IMR-90 (cell line): ENCODE results near the gene KCNJ1. TPM values are rescaled to one million over a fixed set of nuclear protein-coding genes. Genes with fewer than 3 reads are reported as not detected.

Experiments used
- ATAC-seq: fragments of 200-7000 bp; cut with Tn5 transposase; 2 replicates; pipeline ENCODE4 v1.9.1; 2020; ENCODE audit warnings: low read depth, mild to moderate bottlenecking, moderate library complexity
- BruUV-seq: library from RNA; stranded (reverse); fragments of 400-500 nt; replicated peaks from 2 replicates; lab custom pipeline; 2021; lab: Mats Ljungman, UMichigan
- CTCF ChIA-PET: fragments of 300-600 bp; formaldehyde crosslinking; extraction: SDS; loops from one replicate; lab custom pipeline; 2021; ENCODE audit warnings: antibody characterized with exemption; lab: Yijun Ruan, JAX
- POLR2A ChIA-PET: fragments of 300-600 bp; sonication (Branson Sonifier 250); formaldehyde crosslinking; loops from one replicate; lab custom pipeline; 2022; ENCODE audit warnings: antibody characterized with exemption; ENCODE audit not compliant: unreplicated experiment; lab: Charles Lee
- DNase-seq: peaks from one replicate; pipeline ENCODE4 v3.0.0; 2013
- H2AFZ ChIP-seq: replicated peaks from 2 replicates; pipeline ENCODE3; 2013; ENCODE audit warnings: low read length, mild to moderate bottlenecking; ENCODE audit not compliant: poor library complexity
- H2AK5ac ChIP-seq: 2 replicates; pipeline ENCODE4 v1.6.1; 2013; ENCODE audit warnings: low read depth, low read length, inconsistent platforms
- H2AK9ac ChIP-seq: replicated peaks from 2 replicates; pipeline ENCODE3; 2013; ENCODE audit warnings: mild to moderate bottlenecking, low read depth, low read length, moderate library complexity; ENCODE audit not compliant: poor library complexity
- H2BK120ac ChIP-seq: 2 replicates; pipeline ENCODE4 v1.6.1; 2013; ENCODE audit warnings: low read depth, low read length, inconsistent platforms
- H2BK15ac ChIP-seq: 3 replicates; pipeline ENCODE4 v1.6.1; 2013; ENCODE audit warnings: low read depth, low read length, inconsistent platforms
- H2BK20ac ChIP-seq: 2 replicates; pipeline ENCODE4 v1.6.1; 2013; ENCODE audit warnings: low read depth, mild to moderate bottlenecking, inconsistent platforms, low read length, moderate library complexity
- H2BK5ac ChIP-seq: 2 replicates; pipeline ENCODE4 v1.6.1; 2013; ENCODE audit warnings: mild to moderate bottlenecking, low read depth, low read length, inconsistent platforms; ENCODE audit not compliant: poor library complexity, severe bottlenecking
- H3K14ac ChIP-seq: replicated peaks from 2 replicates; pipeline ENCODE4 v1.6.1; 2013; ENCODE audit warnings: low read depth, low read length, inconsistent platforms
- H3K18ac ChIP-seq: 2 replicates; pipeline ENCODE4 v1.6.1; 2013; ENCODE audit warnings: low read depth, low read length, control low read depth
- H3K23ac ChIP-seq: 2 replicates; pipeline ENCODE4 v1.6.1; 2013; ENCODE audit warnings: low read depth, low read length, inconsistent platforms
- H3K27ac ChIP-seq: 2 replicates; pipeline ENCODE4 v1.5.1; 2013; ENCODE audit warnings: mild to moderate bottlenecking, control low read depth, low read length; ENCODE audit not compliant: insufficient read depth
- H3K27me3 ChIP-seq: 2 replicates; pipeline ENCODE4 v1.6.1; 2013; ENCODE audit warnings: low read length; ENCODE audit not compliant: control insufficient read depth, insufficient read depth
- H3K36me3 ChIP-seq: 2 replicates; pipeline ENCODE4 v1.6.1; 2013; ENCODE audit warnings: low read length, mixed read lengths; ENCODE audit not compliant: control insufficient read depth, insufficient read depth
- H3K4ac ChIP-seq: 2 replicates; pipeline ENCODE4 v1.6.1; 2013; ENCODE audit warnings: low read depth, low read length, inconsistent platforms
- H3K4me1 ChIP-seq: 2 replicates; pipeline ENCODE4 v1.6.1; 2013; ENCODE audit warnings: low read length, mixed read lengths; ENCODE audit not compliant: control insufficient read depth, insufficient read depth
- H3K4me2 ChIP-seq: 2 replicates; pipeline ENCODE4 v1.6.1; 2013; ENCODE audit warnings: low read depth, mild to moderate bottlenecking, control low read depth, low read length, moderate library complexity
- H3K4me3 ChIP-seq: 2 replicates; pipeline ENCODE4 v1.5.1; 2013; ENCODE audit warnings: low read depth, mild to moderate bottlenecking, control low read depth, low read length, moderate library complexity; ENCODE audit not compliant: insufficient read depth
- H3K56ac ChIP-seq: 2 replicates; pipeline ENCODE4 v1.6.1; 2013; ENCODE audit warnings: low read length, inconsistent platforms; ENCODE audit not compliant: insufficient read depth; ENCODE audit errors: extremely low read depth
- H3K79me1 ChIP-seq, 2 experiments: 2 replicates each; pipeline ENCODE4 v1.6.1; 2013; ENCODE audit warnings: low read length in 2 of 2, inconsistent platforms in 1 of 2, low read depth in 1 of 2
- H3K9ac ChIP-seq: 2 replicates; pipeline ENCODE4 v1.6.1; 2013; ENCODE audit warnings: low read depth, low read length, control low read depth
- H3K9me1 ChIP-seq: 2 replicates; pipeline ENCODE4 v1.6.1; 2013; ENCODE audit warnings: low read length, inconsistent platforms; ENCODE audit not compliant: insufficient read depth
- H3K9me3 ChIP-seq: 2 replicates; pipeline ENCODE4 v1.6.1; 2013; ENCODE audit warnings: low read length; ENCODE audit not compliant: control insufficient read depth, insufficient read depth
- H4K20me1 ChIP-seq: 2 replicates; pipeline ENCODE4 v1.6.1; 2013; ENCODE audit warnings: low read length, inconsistent platforms; ENCODE audit not compliant: insufficient read depth
- H4K5ac ChIP-seq: 2 replicates; pipeline ENCODE4 v1.6.1; 2013; ENCODE audit warnings: mild to moderate bottlenecking, low read depth, low read length, control low read depth
- H4K8ac ChIP-seq, 2 experiments: 2 replicates each; pipeline ENCODE4 v1.6.1; 2013; ENCODE audit warnings: low read depth in 2 of 2, low read length in 2 of 2, control low read depth in 1 of 2, inconsistent platforms in 1 of 2
- H4K91ac ChIP-seq: 2 replicates; pipeline ENCODE4 v1.6.1; 2013; ENCODE audit warnings: low read depth, low read length, inconsistent platforms; ENCODE audit not compliant: insufficient read depth
- CHD1 ChIP-seq: IDR thresholded peaks from 2 replicates; pipeline ENCODE4 v1.6.1; 2012; ENCODE audit warnings: low read depth, low read length, improper control_type of control experiment
- MAFK ChIP-seq: IDR thresholded peaks from 2 replicates; pipeline ENCODE4 v1.6.1; 2012; ENCODE audit warnings: low read depth, low read length, improper control_type of control experiment
- MAZ ChIP-seq: IDR thresholded peaks from 2 replicates; pipeline ENCODE4 v1.6.1; 2012; ENCODE audit warnings: low read depth, mild to moderate bottlenecking, low read length, improper control_type of control experiment, moderate library complexity, borderline replicate concordance
- MXI1 ChIP-seq: IDR thresholded peaks from 2 replicates; pipeline ENCODE4 v1.6.1; 2012; ENCODE audit warnings: low read depth, mild to moderate bottlenecking, low read length, moderate library complexity, borderline replicate concordance
- NFE2L2 ChIP-seq: fragments of 150-350 bp; IDR thresholded peaks from 2 replicates; pipeline ENCODE4 v1.6.1; 2016; ENCODE audit warnings: low read depth, mild to moderate bottlenecking, low read length
- RCOR1 ChIP-seq: IDR thresholded peaks from 2 replicates; pipeline ENCODE4 v1.6.1; 2012; ENCODE audit warnings: mild to moderate bottlenecking, low read length, improper control_type of control experiment; ENCODE audit not compliant: insufficient replicate concordance
- SMC3 ChIP-seq: fragments of 150-350 bp; IDR thresholded peaks from 2 replicates; pipeline ENCODE4 v1.6.1; 2016; ENCODE audit warnings: low read depth, mild to moderate bottlenecking, antibody characterized with exemption, low read length, moderate library complexity
- WGBS, 2 experiments: methylation state at CpG; one replicate each; pipeline versions ENCODE4 v1.1.5 to v1.1.7; 2013; ENCODE audit warnings: missing lambda C conversion rate in 2 of 2; ENCODE audit not compliant: insufficient read length in 1 of 2; ENCODE audit errors: extremely low coverage in 2 of 2; 5-methylcytosine and 5-hydroxymethylcytosine counted together
- dilution Hi-C: fragments of 300-500 bp; cut with HindIII; formaldehyde crosslinking; loops from one replicate; pipeline ENCODE4 v1.14.3; 2018; ENCODE audit warnings: low sequenced_read_pairs; ENCODE audit not compliant: unreplicated experiment
- in situ Hi-C: fragments of 300-500 bp; cut with MboI; formaldehyde crosslinking; loops from 3 replicates; pipeline ENCODE4 v1.14.3; 2019; ENCODE audit warnings: low sequenced_read_pairs, inconsistent platforms, mixed read lengths
- intact Hi-C: fragments of 100-400 bp; cut with micrococcal nuclease; formaldehyde crosslinking; loops from 2 replicates; pipeline ENCODE4 v1.10.0; 2022
- polyA plus RNA-seq, 3 experiments: library from polyadenylated mRNA; depleted of rRNA; stranded (reverse); fragments of >200 nt; gene quantifications; 2 replicates each; pipeline ENCODE4 v1.2.3, GENCODE V29; 2012; ENCODE audit warnings: low replicate concordance in 1 of 3
- total RNA-seq: library from RNA; depleted of rRNA; stranded (reverse); fragments of >200 nt; gene quantifications from 2 replicates; pipeline ENCODE4 v1.2.3, GENCODE V29; 2012

Gene KCNJ1
- total and polyA plus RNA-seq, 2 of the 4 experiments (the other 2 are of a cell fraction): not detected

GRCh38 chr11:128846985-128847384 is 20.1 kb downstream of the KCNJ1 start:
- Histone ChIP-seq H2AFZ (no peak overlapping the region), H3K9me1 (no peaks in the 10 kb centered on the region), H2AK5ac (no peak overlapping the region), H3K18ac (no peak overlapping the region), H3K4me2 (no peak overlapping the region), H2BK20ac (no peak overlapping the region), H3K27ac (no peak overlapping the region), H2BK120ac (no peak overlapping the region), H3K4me3 (no peak overlapping the region), H4K5ac (no peak overlapping the region), H4K91ac (no peak overlapping the region), H4K8ac (no peak overlapping the region), H3K79me1 (no peaks in the 10 kb centered on the region), H2BK15ac (no peak overlapping the region), H4K20me1 (no peaks in the 10 kb centered on the region), H3K9me3 (no peaks in the 10 kb centered on the region), H3K23ac (no peak overlapping the region), H3K36me3 (no peaks in the 10 kb centered on the region), H3K9ac (no peak overlapping the region), H3K56ac (no peak overlapping the region), H3K4ac (no peak overlapping the region), H2AK9ac (no peak overlapping the region), H3K14ac (no peak overlapping the region), H3K27me3 (peaks cover 47% of the 10 kb centered on the region), H2BK5ac (no peak overlapping the region), H3K4me1 (no peaks in the 10 kb centered on the region)
- no peak for DNase-seq
- intact Hi-C loops (no loop called here), in situ Hi-C loops (no loop called here), dilution Hi-C loops (loop anchor here (25.0 kb wide), 1 partner anchor 660 kb away; no protein-coding TSS in a partner anchor)
- ATAC-seq: no peak
- no TSS peak for BruUV-seq
- TF ChIP-seq MAFK: no peak
- no peak for TF ChIP-seq MAZ
- no peak for TF ChIP-seq SMC3
- no peak for TF ChIP-seq RCOR1
- TF ChIP-seq MXI1: no peak
- no peak for TF ChIP-seq CHD1
- TF ChIP-seq NFE2L2: no peak
- CTCF ChIA-PET: no interaction called here
- POLR2A ChIA-PET: no interaction called here
- WGBS, 2 experiments: 46% methylated on average over 3 of the region's 4 CpGs; no CpG with 5 or more reads in 1 of the 2 experiments
